ENCODE data around the gene FNDC3B. TPM values are rescaled to one million over a fixed set of nuclear protein-coding genes. Genes with fewer than 3 reads are reported as not detected.
A peak's percentile ranks its signal among the peaks of the same experiment; 100 is the strongest.

FNDC3B gene
- total and polyA plus RNA-seq, 2 donors = 11.0 to 11.9 TPM

DNA sequence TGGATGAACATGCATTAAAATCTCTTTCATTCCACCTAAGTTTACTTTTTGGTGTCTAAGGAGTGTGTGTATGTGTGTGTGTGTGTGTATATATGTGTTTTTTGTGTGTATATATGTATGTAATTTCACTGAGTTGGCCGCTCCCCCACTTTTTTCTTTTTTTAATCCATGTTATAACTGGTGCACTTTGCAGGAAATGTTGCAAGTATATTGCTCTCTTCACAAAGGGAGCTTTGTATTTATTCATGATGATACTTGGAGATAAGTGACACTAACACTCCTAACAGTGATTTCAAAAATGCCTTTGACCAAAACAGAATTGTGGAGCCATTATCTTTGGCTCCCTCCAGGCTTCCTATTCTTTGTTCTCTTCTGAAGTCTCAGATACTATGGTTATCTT, 95.8 kb downstream of the FNDC3B start:
- no peaks in the 10 kb centered on the region for H3K36me3 ChIP-seq (ENCODE audit: control insufficient read depth in 2 of 2, insufficient read depth in 2 of 2, low read length in 1 of 2)
- H3K4me1 ChIP-seq (ENCODE audit: control insufficient read depth in 2 of 2, insufficient read depth in 2 of 2, low read length in 2 of 2) = peaks cover 0 to 18% of the 10 kb centered on the region in 2 donors
- WGBS = 97% methylated on average over 1 of the region's 1 CpG

DNA sequence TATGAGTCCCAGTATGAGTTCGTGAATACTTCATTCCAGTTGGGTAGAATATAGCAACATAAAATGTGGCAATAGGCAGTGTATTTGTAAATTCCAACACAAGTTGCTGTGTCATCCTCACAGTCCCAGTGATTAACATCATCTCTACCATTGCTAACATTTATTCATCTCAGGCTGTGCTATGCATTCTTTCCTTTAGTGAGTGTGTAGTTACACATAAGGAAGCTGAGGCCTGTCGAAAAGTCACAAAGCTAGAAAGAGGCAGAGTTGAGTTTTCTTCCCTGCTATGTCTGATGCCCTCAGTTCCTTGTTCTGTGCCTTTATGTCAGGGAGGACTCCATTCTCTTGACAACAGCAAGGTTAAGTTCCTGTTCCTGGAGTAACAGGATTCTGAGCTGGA, 96.4 kb downstream of the FNDC3B start:
- DNase-seq (ENCODE audit: low read depth in 6 of 9, low spot score in 9 of 9) = no peak
- Histone ChIP-seq H3K36me3 (ENCODE audit: control insufficient read depth in 2 of 2, insufficient read depth in 2 of 2, low read length in 1 of 2) (no peaks in the 10 kb centered on the region), H3K27me3 (ENCODE audit: control insufficient read depth in 2 of 2, insufficient read depth in 1 of 2, low read length in 1 of 2) (no peaks in the 10 kb centered on the region), H3K4me3 (ENCODE audit: low read length in 2 of 2) (no peak overlapping the region), H3K4me1 (ENCODE audit: control insufficient read depth in 2 of 2, insufficient read depth in 2 of 2, low read length in 2 of 2) (peaks cover 0 to 12% of the 10 kb centered on the region in 2 donors), H3K27ac (ENCODE audit: low read depth in 1 of 2, low read length in 1 of 2) (no peak overlapping the region), H3K9me3 (ENCODE audit: control insufficient read depth in 2 of 2, insufficient read depth in 1 of 2, low read length in 1 of 2) (no peaks in the 10 kb centered on the region)
- 95% methylated on average over 2 of the region's 2 CpGs for WGBS

More for the DNA sequence above, 95.8 kb downstream of the FNDC3B start:
- no peaks in the 10 kb centered on the region for H3K9me3 ChIP-seq (ENCODE audit: control insufficient read depth in 2 of 2, insufficient read depth in 1 of 2, low read length in 1 of 2)
- DNase-seq (ENCODE audit: low read depth in 6 of 9, low spot score in 9 of 9) = no peak
- H3K27me3 ChIP-seq (ENCODE audit: control insufficient read depth in 2 of 2, insufficient read depth in 1 of 2, low read length in 1 of 2) = no peaks in the 10 kb centered on the region
- no peak overlapping the region for H3K4me3 ChIP-seq (ENCODE audit: low read length in 2 of 2)
- no peak overlapping the region for H3K27ac ChIP-seq (ENCODE audit: low read depth in 1 of 2, low read length in 1 of 2)

DNA sequence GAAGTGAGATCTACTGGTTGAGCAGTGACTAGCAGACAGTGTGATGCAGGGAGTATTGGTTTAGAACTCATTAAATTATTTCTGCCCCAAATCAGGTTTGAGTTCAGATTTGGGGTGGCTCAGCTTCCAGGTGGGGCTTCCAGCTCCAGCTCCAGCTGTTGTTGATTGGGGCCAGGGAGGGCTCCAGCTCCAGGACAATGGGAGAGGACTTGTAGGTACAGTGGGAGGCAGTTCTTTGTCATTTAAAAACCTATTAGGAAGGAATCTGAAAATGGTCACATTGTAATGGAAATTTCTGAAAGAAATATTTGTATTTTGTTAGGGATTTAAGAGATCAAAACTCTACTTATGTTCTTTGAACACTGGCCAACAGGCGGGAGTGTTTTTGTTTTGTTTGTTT, 97.0 kb downstream of the FNDC3B start:
- Histone ChIP-seq H3K27me3 (ENCODE audit: control insufficient read depth in 2 of 2, insufficient read depth in 1 of 2, low read length in 1 of 2) (no peaks in the 10 kb centered on the region), H3K9me3 (ENCODE audit: control insufficient read depth in 2 of 2, insufficient read depth in 1 of 2, low read length in 1 of 2) (no peaks in the 10 kb centered on the region), H3K36me3 (ENCODE audit: control insufficient read depth in 2 of 2, insufficient read depth in 2 of 2, low read length in 1 of 2) (no peaks in the 10 kb centered on the region), H3K4me1 (ENCODE audit: control insufficient read depth in 2 of 2, insufficient read depth in 2 of 2, low read length in 2 of 2) (peaks cover 0 to 12% of the 10 kb centered on the region in 2 donors), H3K4me3 (ENCODE audit: low read length in 2 of 2) (no peak overlapping the region), H3K27ac (ENCODE audit: low read depth in 1 of 2, low read length in 1 of 2) (no peak overlapping the region)
- 99% methylated on average over 1 of the region's 1 CpG for WGBS
- DNase-seq (ENCODE audit: low read depth in 6 of 9, low spot score in 9 of 9) = no peak

- DNase-seq (ENCODE audit: low read depth in 6 of 9, low spot score in 9 of 9) = no peak
- no peak overlapping the region for H3K4me3 ChIP-seq (ENCODE audit: low read length in 2 of 2)
- H3K36me3 ChIP-seq (ENCODE audit: control insufficient read depth in 2 of 2, insufficient read depth in 2 of 2, low read length in 1 of 2) = no peaks in the 10 kb centered on the region
- peaks cover 0 to 9% of the 10 kb centered on the region in 2 donors for H3K4me1 ChIP-seq (ENCODE audit: control insufficient read depth in 2 of 2, insufficient read depth in 2 of 2, low read length in 2 of 2)
- peak overlapping the region; percentile 33 to 68 for H3K27ac ChIP-seq (ENCODE audit: low read depth in 1 of 2, low read length in 1 of 2)
- WGBS = 95% methylated on average over 2 of the region's 2 CpGs
- no peaks in the 10 kb centered on the region for H3K9me3 ChIP-seq (ENCODE audit: control insufficient read depth in 2 of 2, insufficient read depth in 1 of 2, low read length in 1 of 2)
- no peaks in the 10 kb centered on the region for H3K27me3 ChIP-seq (ENCODE audit: control insufficient read depth in 2 of 2, insufficient read depth in 1 of 2, low read length in 1 of 2)
Observed at GRCh38 chr3:172137287-172138192, 98.2 kb downstream of the FNDC3B start.

DNA sequence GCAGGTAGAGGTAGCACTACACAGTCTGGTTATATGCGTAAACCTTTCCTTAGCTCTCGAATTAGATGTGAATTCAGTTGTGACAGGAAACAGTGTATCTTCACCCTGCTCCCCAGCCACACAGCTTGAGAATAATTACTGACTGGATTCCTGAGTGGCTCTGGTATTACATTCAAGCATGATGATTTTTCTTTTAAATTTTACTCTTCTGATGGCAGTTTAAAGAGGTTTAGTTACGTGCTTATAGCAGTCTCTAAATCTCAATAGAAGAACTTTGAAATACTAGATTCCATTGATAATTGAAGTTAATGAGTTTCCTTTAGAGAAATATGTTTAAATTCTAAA, 98.8 kb downstream of the FNDC3B start:
- Histone ChIP-seq H3K9me3 (ENCODE audit: control insufficient read depth in 2 of 2, insufficient read depth in 1 of 2, low read length in 1 of 2) (no peaks in the 10 kb centered on the region), H3K27me3 (ENCODE audit: control insufficient read depth in 2 of 2, insufficient read depth in 1 of 2, low read length in 1 of 2) (no peaks in the 10 kb centered on the region), H3K27ac (ENCODE audit: low read depth in 1 of 2, low read length in 1 of 2) (peak overlapping the region; percentile 33 to 68), H3K4me3 (ENCODE audit: low read length in 2 of 2) (no peak overlapping the region), H3K4me1 (ENCODE audit: control insufficient read depth in 2 of 2, insufficient read depth in 2 of 2, low read length in 2 of 2) (peaks cover 0 to 9% of the 10 kb centered on the region in 2 donors), H3K36me3 (ENCODE audit: control insufficient read depth in 2 of 2, insufficient read depth in 2 of 2, low read length in 1 of 2) (no peaks in the 10 kb centered on the region)
- 72% methylated on average over 3 of the region's 3 CpGs for WGBS
- no peak for DNase-seq (ENCODE audit: low read depth in 6 of 9, low spot score in 9 of 9)

GRCh38 chr3:172138792-172139507, 99.6 kb downstream of the FNDC3B start:
- Histone ChIP-seq H3K36me3 (ENCODE audit: control insufficient read depth in 2 of 2, insufficient read depth in 2 of 2, low read length in 1 of 2) (no peaks in the 10 kb centered on the region), H3K4me3 (ENCODE audit: low read length in 2 of 2) (no peak overlapping the region), H3K27me3 (ENCODE audit: control insufficient read depth in 2 of 2, insufficient read depth in 1 of 2, low read length in 1 of 2) (no peaks in the 10 kb centered on the region), H3K27ac (ENCODE audit: low read depth in 1 of 2, low read length in 1 of 2) (peak overlapping the region in 1 of 2 donors; percentile 13), H3K9me3 (ENCODE audit: control insufficient read depth in 2 of 2, insufficient read depth in 1 of 2, low read length in 1 of 2) (no peaks in the 10 kb centered on the region), H3K4me1 (ENCODE audit: control insufficient read depth in 2 of 2, insufficient read depth in 2 of 2, low read length in 2 of 2) (peaks cover 0 to 9% of the 10 kb centered on the region in 2 donors)
- 69% methylated on average over 6 of the region's 6 CpGs for WGBS
- DNase-seq (ENCODE audit: low read depth in 6 of 9, low spot score in 9 of 9) = no peak

DNA sequence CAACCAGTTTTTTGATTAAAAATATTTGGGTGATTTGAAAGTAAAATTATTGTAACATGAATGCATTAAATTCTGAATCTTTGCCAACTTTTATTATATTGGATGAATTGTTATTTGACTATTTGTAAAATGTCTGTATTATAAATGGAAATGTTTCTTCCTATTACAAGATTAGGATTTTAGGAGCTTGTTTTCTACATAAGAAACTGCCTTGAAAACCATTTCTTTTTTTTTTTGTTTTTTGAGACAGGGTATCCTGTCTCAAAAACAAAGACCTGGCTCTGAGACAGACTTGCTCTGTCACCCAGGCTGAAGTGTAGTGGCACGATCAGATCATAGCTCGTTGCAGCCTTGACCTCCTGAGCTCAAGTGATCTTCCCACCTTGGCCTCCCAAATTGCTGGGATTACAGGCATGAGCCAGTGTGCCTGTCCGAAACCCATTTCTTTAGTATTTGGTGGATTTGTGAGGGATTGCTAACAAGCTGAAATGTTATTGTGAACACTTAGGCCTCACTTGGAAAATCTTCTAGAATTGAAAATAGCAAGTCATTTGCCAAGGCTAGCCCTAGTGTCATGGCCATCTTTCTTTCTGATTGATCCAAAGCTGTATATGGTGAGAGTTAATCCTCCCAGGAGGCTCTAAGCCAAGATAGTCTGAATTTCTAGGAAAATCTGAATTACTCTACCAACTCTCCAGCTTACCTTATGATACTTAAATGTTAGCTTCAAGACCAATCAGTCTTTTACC, 100.3 kb downstream of the FNDC3B start:
- Histone ChIP-seq H3K4me3 (ENCODE audit: low read length in 2 of 2) (no peak overlapping the region), H3K27ac (ENCODE audit: low read depth in 1 of 2, low read length in 1 of 2) (peak overlapping the region; percentile 6 to 48), H3K36me3 (ENCODE audit: control insufficient read depth in 2 of 2, insufficient read depth in 2 of 2, low read length in 1 of 2) (no peaks in the 10 kb centered on the region), H3K4me1 (ENCODE audit: control insufficient read depth in 2 of 2, insufficient read depth in 2 of 2, low read length in 2 of 2) (peaks cover 0 to 9% of the 10 kb centered on the region in 2 donors), H3K9me3 (ENCODE audit: control insufficient read depth in 2 of 2, insufficient read depth in 1 of 2, low read length in 1 of 2) (no peaks in the 10 kb centered on the region), H3K27me3 (ENCODE audit: control insufficient read depth in 2 of 2, insufficient read depth in 1 of 2, low read length in 1 of 2) (no peaks in the 10 kb centered on the region)
- WGBS = 95% methylated on average over 3 of the region's 3 CpGs
- no peak for DNase-seq (ENCODE audit: low read depth in 6 of 9, low spot score in 9 of 9)

DNA sequence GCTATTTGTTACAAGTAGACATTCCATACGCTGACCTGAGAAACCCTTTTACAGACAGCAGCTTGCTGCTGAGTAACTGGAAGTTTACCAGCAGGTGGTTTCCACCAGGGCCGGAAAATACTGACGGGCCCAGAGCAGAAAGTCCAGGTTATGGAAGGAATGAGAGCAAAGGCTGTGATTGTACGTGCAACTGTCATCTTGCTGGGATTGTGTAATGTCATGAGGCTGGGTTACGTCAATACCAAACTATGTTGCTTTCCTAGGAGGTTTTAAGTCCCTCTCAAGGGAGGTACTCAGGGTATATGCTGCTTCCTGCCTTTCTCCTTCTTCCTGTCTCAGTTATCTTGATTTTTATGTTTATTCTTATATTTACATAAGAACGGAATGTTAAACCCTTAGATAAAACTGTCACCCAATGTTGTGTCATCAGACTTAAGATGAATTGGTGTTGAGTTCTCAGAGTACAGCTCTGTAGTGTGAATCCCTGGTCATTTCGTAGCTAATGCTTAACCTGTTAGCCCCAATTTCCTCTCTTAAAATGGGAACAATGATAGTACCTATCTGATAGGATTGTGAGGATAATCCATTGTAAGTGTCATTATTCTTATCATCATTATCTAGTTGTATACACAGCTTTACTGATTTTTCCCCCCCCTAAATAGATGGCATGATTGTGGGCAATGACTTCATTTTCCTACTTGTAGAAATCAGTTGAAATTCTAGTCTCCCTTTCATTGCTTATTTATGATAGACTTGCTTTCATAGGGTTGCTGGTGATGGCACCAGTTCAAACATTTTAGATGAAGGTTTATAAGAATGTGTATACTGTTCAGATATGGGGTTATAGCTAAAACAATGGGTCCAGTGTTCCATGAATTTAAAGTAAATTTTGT, 101.4 kb downstream of the FNDC3B start:
- Histone ChIP-seq H3K4me1 (ENCODE audit: control insufficient read depth in 2 of 2, insufficient read depth in 2 of 2, low read length in 2 of 2) (peaks cover 0 to 9% of the 10 kb centered on the region in 2 donors), H3K27ac (ENCODE audit: low read depth in 1 of 2, low read length in 1 of 2) (peak overlapping the region in 1 of 2 donors; percentile 48)
- WGBS = 80% methylated on average over 7 of the region's 7 CpGs

More for the DNA sequence above, 101.4 kb downstream of the FNDC3B start:
- H3K27me3 ChIP-seq (ENCODE audit: control insufficient read depth in 2 of 2, insufficient read depth in 1 of 2, low read length in 1 of 2) = no peaks in the 10 kb centered on the region
- H3K4me3 ChIP-seq (ENCODE audit: low read length in 2 of 2) = no peak overlapping the region
- DNase-seq (ENCODE audit: low read depth in 6 of 9, low spot score in 9 of 9) = peak in 1 of 9 donors; percentile 31
- H3K9me3 ChIP-seq (ENCODE audit: control insufficient read depth in 2 of 2, insufficient read depth in 1 of 2, low read length in 1 of 2) = no peaks in the 10 kb centered on the region
- H3K36me3 ChIP-seq (ENCODE audit: control insufficient read depth in 2 of 2, insufficient read depth in 2 of 2, low read length in 1 of 2) = no peaks in the 10 kb centered on the region

Data from thymus (tissue), 11 donors.